Hepatocyte (in vitro differentiated cells): ENCODE measurements around the gene EDAR. TPM values are rescaled to one million over a fixed set of nuclear protein-coding genes. Genes with fewer than 3 reads are reported as not detected.

Experiments used
- DNase-seq: peaks from one replicate; pipeline ENCODE4 v3.0.0-alpha.2; 2016; ENCODE audit warnings: low spot score
- H2AFZ ChIP-seq: fragments of 200-600 bp; sonication (generic); 2 replicates; pipeline ENCODE4 v1.6.0; 2016; ENCODE audit warnings: antibody characterized with exemption, mild to moderate bottlenecking
- H3K27ac ChIP-seq: fragments of 200-600 bp; sonication (generic); 2 replicates; pipeline ENCODE4 v1.5.1; 2016; ENCODE audit warnings: mild to moderate bottlenecking
- H3K27me3 ChIP-seq: fragments of 200-600 bp; sonication (generic); 2 replicates; pipeline ENCODE4 v1.6.1; 2016
- H3K36me3 ChIP-seq: fragments of 200-600 bp; sonication (generic); replicated peaks from 2 replicates; pipeline ENCODE4 v1.5.1; 2016; ENCODE audit warnings: low read depth; ENCODE audit not compliant: insufficient read depth
- H3K4me1 ChIP-seq: fragments of 200-600 bp; sonication (generic); 2 replicates; pipeline ENCODE4 v1.5.1; 2016; ENCODE audit warnings: mild to moderate bottlenecking, moderate library complexity; ENCODE audit not compliant: insufficient read depth
- H3K4me2 ChIP-seq: fragments of 200-600 bp; sonication (generic); 2 replicates; pipeline ENCODE4 v1.6.0; 2016
- H3K4me3 ChIP-seq: fragments of 200-600 bp; sonication (generic); 2 replicates; pipeline ENCODE4 v1.5.1; 2016; ENCODE audit warnings: mild to moderate bottlenecking
- H3K79me2 ChIP-seq: fragments of 200-600 bp; sonication (generic); 2 replicates; pipeline ENCODE4 v1.6.0; 2017; ENCODE audit warnings: mild to moderate bottlenecking
- H3K9me2 ChIP-seq: fragments of 200-600 bp; sonication (generic); replicated peaks from 2 replicates; pipeline ENCODE4 v1.6.0; 2017; ENCODE audit warnings: mild to moderate bottlenecking; ENCODE audit not compliant: insufficient read depth
- H3K9me3 ChIP-seq: fragments of 200-600 bp; sonication (generic); 2 replicates; pipeline ENCODE4 v1.5.1; 2016; ENCODE audit warnings: low read depth, mild to moderate bottlenecking
- H4K20me1 ChIP-seq: fragments of 200-600 bp; sonication (generic); 2 replicates; pipeline ENCODE4 v1.6.0; 2016; ENCODE audit warnings: mild to moderate bottlenecking; ENCODE audit not compliant: insufficient read depth, poor library complexity, severe bottlenecking
- CTCF ChIP-seq: fragments of 200-600 bp; sonication (generic); IDR thresholded peaks from 2 replicates; pipeline ENCODE4 v1.5.1; 2016; ENCODE audit warnings: antibody characterized with exemption, mild to moderate bottlenecking; ENCODE audit not compliant: poor library complexity
- EZH2 ChIP-seq: fragments of 200-600 bp; sonication (generic); IDR thresholded peaks from 2 replicates; pipeline ENCODE4 v1.6.1; 2016; ENCODE audit warnings: antibody characterized with exemption, mild to moderate bottlenecking, borderline replicate concordance
- EZH2phosphoT487 ChIP-seq: fragments of 200-600 bp; sonication (generic); IDR thresholded peaks from one replicate; pipeline ENCODE4 v1.6.1; 2018; ENCODE audit warnings: antibody characterized with exemption, mild to moderate bottlenecking, low read depth, moderate library complexity; ENCODE audit not compliant: unreplicated experiment, severe bottlenecking
- WGBS: methylation state at CpG from one replicate; pipeline ENCODE4 v1.1.6; 2016; ENCODE audit warnings: low lambda C conversion rate; ENCODE audit errors: missing lambda C conversion rate; 5-methylcytosine and 5-hydroxymethylcytosine counted together
- polyA plus RNA-seq: library from polyadenylated mRNA; unstranded; fragments of >200 nt; fragmentation: Nextera tagmentation; extraction: Ambion mirVana; gene quantifications from 2 replicates; pipeline ENCODE4 v1.2.1, GENCODE V29; 2016
- total RNA-seq: library from RNA; depleted of rRNA; stranded (reverse); fragments of >200 nt; gene quantifications from 2 replicates; pipeline ENCODE4 v1.2.3, GENCODE V29; 2014

Gene EDAR
- total and polyA plus RNA-seq, 2 experiments from 2014 or later, result 0.20 to 0.21 TPM

- no peaks in the 10 kb centered on the region for H3K9me3 ChIP-seq
- TF ChIP-seq EZH2 (no peak), EZH2phosphoT487 (no peak), CTCF (no peak)
- no peak for DNase-seq
- no peaks in the 10 kb centered on the region for H4K20me1 ChIP-seq
- H3K4me3 ChIP-seq, result no peak overlapping the region
- WGBS, result 68% methylated on average over 8 of the region's 9 CpGs
- H2AFZ ChIP-seq, result no peak overlapping the region
- no peaks in the 10 kb centered on the region for H3K36me3 ChIP-seq
- no peaks in the 10 kb centered on the region for H3K27me3 ChIP-seq
- no peaks in the 10 kb centered on the region for H3K4me1 ChIP-seq
- no peaks in the 10 kb centered on the region for H3K9me2 ChIP-seq
- H3K79me2 ChIP-seq, result no peaks in the 10 kb centered on the region
- no peak overlapping the region for H3K27ac ChIP-seq
- H3K4me2 ChIP-seq, result no peak overlapping the region
Observed at GRCh38 chr2:109009920-109010610, 21.0 kb upstream of the EDAR start.

GRCh38 chr2:109006971-109007370 lies 18.0 kb upstream of the EDAR start:
- 76% methylated on average over 4 of the region's 4 CpGs for WGBS
- H3K79me2 ChIP-seq, result no peaks in the 10 kb centered on the region

GRCh38 chr2:109005686-109006204 lies 16.7 kb upstream of the EDAR start:
- no peak overlapping the region for H3K4me2 ChIP-seq
- no peak overlapping the region for H3K27ac ChIP-seq
- no peak for DNase-seq

More at GRCh38 chr2:109006971-109007370, 18.0 kb upstream of the EDAR start:
- Histone ChIP-seq H3K9me2 (no peaks in the 10 kb centered on the region), H3K36me3 (no peaks in the 10 kb centered on the region), H2AFZ (no peak overlapping the region), H3K27ac (no peak overlapping the region), H3K9me3 (no peaks in the 10 kb centered on the region), H3K4me2 (no peak overlapping the region), H3K27me3 (no peaks in the 10 kb centered on the region), H3K4me1 (no peaks in the 10 kb centered on the region), H3K4me3 (no peak overlapping the region), H4K20me1 (no peaks in the 10 kb centered on the region)
- no peak for TF ChIP-seq CTCF
- no peak for TF ChIP-seq EZH2phosphoT487
- TF ChIP-seq EZH2, result no peak
- no peak for DNase-seq

More at GRCh38 chr2:109005686-109006204, 16.7 kb upstream of the EDAR start:
- TF ChIP-seq EZH2phosphoT487, result no peak
- TF ChIP-seq EZH2, result no peak
- no peak for TF ChIP-seq CTCF
- 94% methylated on average over 20 of the region's 20 CpGs for WGBS
- no peaks in the 10 kb centered on the region for H3K79me2 ChIP-seq
- H3K36me3 ChIP-seq, result no peaks in the 10 kb centered on the region
- H3K9me3 ChIP-seq, result no peaks in the 10 kb centered on the region
- no peaks in the 10 kb centered on the region for H3K27me3 ChIP-seq
- H3K9me2 ChIP-seq, result no peaks in the 10 kb centered on the region
- H3K4me3 ChIP-seq, result no peak overlapping the region
- H3K4me1 ChIP-seq, result no peaks in the 10 kb centered on the region
- H4K20me1 ChIP-seq, result no peaks in the 10 kb centered on the region
- no peak overlapping the region for H2AFZ ChIP-seq
